Gastrocnemius medialis (tissue), 4 donors: Measurements from ENCODE around the gene MAP3K9.

Experiments
- POLR2A ChIP-seq, 2 donors: fragments of 450-650 bp; IDR thresholded peaks; one replicate each; pipeline ENCODE4 v1.6.1; 2017; ENCODE audit warnings: antibody characterized with exemption in 2 of 2, mild to moderate bottlenecking in 2 of 2, moderate library complexity in 2 of 2
- TF ChIP-seq, protein P1 (sequence below), 5 experiments: fragments of 450-650 bp in 3 of 5; fragments of 200-600 bp in 2 of 5; sonication (generic) in 2 of 5; IDR thresholded peaks in 4 of 5; conservative IDR thresholded peaks in 1 of 5; 1 replicate in 4 of 5; 2 replicates in 1 of 5; pipeline ENCODE4 v1.5.1; 2016 to 2019; ENCODE audit warnings: antibody characterized with exemption in 5 of 5, mild to moderate bottlenecking in 3 of 5, moderate library complexity in 3 of 5

DNA sequence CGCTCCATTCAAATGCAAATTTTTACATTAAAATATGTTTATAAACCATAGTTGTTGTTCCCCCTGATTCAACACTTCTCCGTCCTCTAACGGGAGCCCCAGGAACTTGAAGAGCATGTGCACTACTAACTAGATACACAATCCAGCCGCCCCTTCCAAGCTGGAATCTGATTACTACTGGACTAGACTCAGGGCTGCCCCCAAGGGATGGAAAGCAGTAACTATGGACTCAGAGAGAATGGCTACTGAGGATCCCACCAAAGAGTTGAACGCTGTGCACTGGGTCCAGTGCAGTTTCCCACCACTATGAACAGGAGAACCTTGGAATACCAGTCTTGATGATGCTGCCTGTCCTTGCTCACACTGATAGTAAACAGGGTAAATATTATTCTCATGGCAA is 49.3 kb upstream of the MAP3K9 start:
- TF ChIP-seq, protein P1, sequence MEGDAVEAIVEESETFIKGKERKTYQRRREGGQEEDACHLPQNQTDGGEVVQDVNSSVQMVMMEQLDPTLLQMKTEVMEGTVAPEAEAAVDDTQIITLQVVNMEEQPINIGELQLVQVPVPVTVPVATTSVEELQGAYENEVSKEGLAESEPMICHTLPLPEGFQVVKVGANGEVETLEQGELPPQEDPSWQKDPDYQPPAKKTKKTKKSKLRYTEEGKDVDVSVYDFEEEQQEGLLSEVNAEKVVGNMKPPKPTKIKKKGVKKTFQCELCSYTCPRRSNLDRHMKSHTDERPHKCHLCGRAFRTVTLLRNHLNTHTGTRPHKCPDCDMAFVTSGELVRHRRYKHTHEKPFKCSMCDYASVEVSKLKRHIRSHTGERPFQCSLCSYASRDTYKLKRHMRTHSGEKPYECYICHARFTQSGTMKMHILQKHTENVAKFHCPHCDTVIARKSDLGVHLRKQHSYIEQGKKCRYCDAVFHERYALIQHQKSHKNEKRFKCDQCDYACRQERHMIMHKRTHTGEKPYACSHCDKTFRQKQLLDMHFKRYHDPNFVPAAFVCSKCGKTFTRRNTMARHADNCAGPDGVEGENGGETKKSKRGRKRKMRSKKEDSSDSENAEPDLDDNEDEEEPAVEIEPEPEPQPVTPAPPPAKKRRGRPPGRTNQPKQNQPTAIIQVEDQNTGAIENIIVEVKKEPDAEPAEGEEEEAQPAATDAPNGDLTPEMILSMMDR (IDR thresholded peaks at IDR 0.05 in 4 of 5, conservative IDR thresholded peaks at IDR 0.05 in 1 of 5), result no peak
- TF ChIP-seq POLR2A (IDR thresholded peaks at IDR 0.05), result no peak
